ENCODE measurements around the gene PIK3IP1. TPM values are rescaled to one million over a fixed set of nuclear protein-coding genes. Genes with fewer than 3 reads are reported as not detected.
"Not testable (repeated sequence)": the region's sequence is repeated elsewhere in the genome, so short reads cannot be mapped to it uniquely, and the experiment has no call there.

Gene PIK3IP1
- total and polyA plus RNA-seq, 10 donors, result 36.1 to 152 (median 97.8) TPM

GRCh38 chr22:31239771-31240370 lies 52.4 kb downstream of the PIK3IP1 start:
- Histone ChIP-seq H3K4me3 (no peak overlapping the region), H3K4me1 (peaks cover 2 to 61% (median 14%) of the 10 kb centered on the region in 6 donors), H3K9me3 (no peaks in the 10 kb centered on the region), H3K27me3 (replicated peaks in 1 of 7) (no peaks in the 10 kb centered on the region), H3K36me3 (peaks cover 0 to 60% (median 0%) of the 10 kb centered on the region in 6 donors), H3K27ac (no peak overlapping the region)
- TF ChIP-seq POLR2AphosphoS5 (IDR thresholded peaks at IDR 0.05) (no peak), CTCF (IDR thresholded peaks at IDR 0.05 in 8 of 11, conservative IDR thresholded peaks at IDR 0.05 in 3 of 11) (no peak), POLR2A (IDR thresholded peaks at IDR 0.05) (no peak)
- 76 to 89% (median 87%) methylated on average over 6 of the region's 6 CpGs for WGBS, 5 donors
- DNase-seq, result no peak
- intact Hi-C loops (cut with DNase I; ENCODE audit: low total_unique reads), result loop anchor here (10.0 kb wide), 1 partner anchor 285 kb away; no protein-coding TSS in a partner anchor

- Histone ChIP-seq H3K4me1 (peaks cover 4 to 79% (median 26%) of the 10 kb centered on the region in 6 donors), H3K27me3 (replicated peaks in 1 of 7) (no peaks in the 10 kb centered on the region), H3K27ac (peak overlapping the region in 3 of 8 donors; percentile 16 to 48 (median 46)), H3K4me3 (no peak overlapping the region), H3K9me3 (no peaks in the 10 kb centered on the region), H3K36me3 (peaks cover 0 to 52% (median 0%) of the 10 kb centered on the region in 6 donors)
- no peak for DNase-seq
- intact Hi-C loops (cut with DNase I; ENCODE audit: low total_unique reads), result loop anchor here (10.0 kb wide), 1 partner anchor 283 kb away; no protein-coding TSS in a partner anchor
- TF ChIP-seq POLR2A (IDR thresholded peaks at IDR 0.05) (no peak), POLR2AphosphoS5 (IDR thresholded peaks at IDR 0.05) (no peak), CTCF (IDR thresholded peaks at IDR 0.05 in 8 of 11, conservative IDR thresholded peaks at IDR 0.05 in 3 of 11) (no peak)
- 80 to 96% (median 86%) methylated on average over 1 of the region's 1 CpG for WGBS, 5 donors
These were observed 54.2 kb downstream of the PIK3IP1 start for GRCh38 chr22:31238057-31238456.

GRCh38 chr22:31236044-31236443 lies 56.2 kb downstream of the PIK3IP1 start:
- H3K27me3 ChIP-seq (replicated peaks in 1 of 7); H3K9me3 ChIP-seq; DNase-seq: not testable (repeated sequence)
- peak overlapping the region in 5 of 8 donors; percentile 56 to 94 (median 92) for H3K27ac ChIP-seq
- WGBS, 5 donors, result 94 to 99% (median 96%) methylated on average over 4 of the region's 4 CpGs
- intact Hi-C loops (cut with DNase I; ENCODE audit: low total_unique reads), result loop anchor here (10.0 kb wide), 1 partner anchor 281 kb away; no protein-coding TSS in a partner anchor
- peaks cover 0 to 38% (median 0%) of the 10 kb centered on the region in 6 donors for H3K36me3 ChIP-seq
- H3K4me3 ChIP-seq, result peak overlapping the region in 2 of 8 donors; percentile 0 to 51
- H3K4me1 ChIP-seq, result peaks cover 12 to 88% (median 40%) of the 10 kb centered on the region in 6 donors

- intact Hi-C loops (cut with DNase I; ENCODE audit: low total_unique reads), result loop anchor here (10.0 kb wide), 1 partner anchor 280 kb away; no protein-coding TSS in a partner anchor
- Histone ChIP-seq H3K36me3 (peaks cover 0 to 29% (median 0%) of the 10 kb centered on the region in 6 donors), H3K27me3 (replicated peaks in 1 of 7) (no peaks in the 10 kb centered on the region), H3K4me3 (peak overlapping the region in 2 of 8 donors; percentile 0 to 51), H3K9me3 (no peaks in the 10 kb centered on the region), H3K27ac (peak overlapping the region in 7 of 8 donors; percentile 56 to 94 (median 79)), H3K4me1 (peaks cover 21 to 93% (median 50%) of the 10 kb centered on the region in 6 donors)
- 23 to 40% (median 32%) methylated on average over 3 of the region's 3 CpGs for WGBS, 5 donors
- DNase-seq, result no peak
- TF ChIP-seq POLR2AphosphoS5 (IDR thresholded peaks at IDR 0.05), result peak in 1 of 3 donors; percentile 75
- no peak for TF ChIP-seq CTCF (IDR thresholded peaks at IDR 0.05 in 8 of 11, conservative IDR thresholded peaks at IDR 0.05 in 3 of 11)
These were observed 57.2 kb downstream of the PIK3IP1 start for GRCh38 chr22:31235081-31235480.

Data from spleen (tissue), 11 donors.